ENCODE results near the gene NRL. TPM values are rescaled to one million over a fixed set of nuclear protein-coding genes. Genes with fewer than 3 reads are reported as not detected.
"Not testable (repeated sequence)": the region's sequence is repeated elsewhere in the genome, so short reads cannot be mapped to it uniquely, and the experiment has no call there.

Gene NRL
- total RNA-seq, 6 donors from 2014 or later, result 2.6 to 9.8 (median 4.4) TPM

- Histone ChIP-seq H3K4me3 (no peak overlapping the region), H3K36me3 (no peaks in the 10 kb centered on the region), H3K9me3 (no peaks in the 10 kb centered on the region), H3K27me3 (no peaks in the 10 kb centered on the region), H3K4me1 (peaks cover 10 to 27% (median 19%) of the 10 kb centered on the region in 4 donors), H3K27ac (no peak overlapping the region)
- DNase-seq, result no peak
- 53 to 76% methylated on average over 1 of the region's 1 CpG for WGBS, 2 donors
- no peak for ATAC-seq (ENCODE audit: low FRiP score in 2 of 2)
- TF ChIP-seq POLR2A (IDR thresholded peaks at IDR 0.05) (no peak), EP300 (IDR thresholded peaks at IDR 0.05) (no peak), POLR2AphosphoS5 (IDR thresholded peaks at IDR 0.05) (no peak), CTCF (IDR thresholded peaks at IDR 0.05) (no peak)
Observed at GRCh38 chr14:24110523-24110922, 4.2 kb downstream of the NRL start.

DNA sequence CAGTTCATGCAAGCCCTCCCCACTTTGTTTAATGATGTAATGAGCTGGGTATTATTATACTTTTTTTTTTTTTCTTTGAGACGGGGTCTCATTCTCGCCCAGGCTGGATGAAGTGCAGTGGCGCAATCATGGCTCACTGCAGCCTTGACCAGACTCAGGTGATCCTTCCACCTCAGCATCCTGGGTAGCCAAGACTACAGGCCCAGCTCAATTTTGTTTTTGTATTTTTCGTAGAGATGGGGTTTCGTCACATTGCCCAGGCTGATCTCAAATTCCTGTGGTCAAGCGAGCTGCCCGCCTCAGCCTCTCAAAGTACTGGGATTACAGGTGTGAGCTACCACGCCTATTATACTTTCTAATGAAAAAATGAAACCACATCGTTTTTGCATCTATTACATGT is 4.7 kb downstream of the NRL start:
- Histone ChIP-seq H3K4me1 (peaks cover 9 to 26% (median 17%) of the 10 kb centered on the region in 4 donors), H3K27me3 (no peaks in the 10 kb centered on the region), H3K4me3 (no peak overlapping the region), H3K27ac (peak overlapping the region in 2 of 4 donors; percentile 10 to 18), H3K9me3 (no peaks in the 10 kb centered on the region), H3K36me3 (no peaks in the 10 kb centered on the region)
- DNase-seq (peak in 1 of 2 donors; percentile 73), ATAC-seq (ENCODE audit: low FRiP score in 2 of 2) (no peak)
- 64 to 76% methylated on average over 9 of the region's 9 CpGs for WGBS, 2 donors
- no peak for TF ChIP-seq POLR2AphosphoS5 (IDR thresholded peaks at IDR 0.05)
- no peak for TF ChIP-seq CTCF (IDR thresholded peaks at IDR 0.05)
- TF ChIP-seq EP300 (IDR thresholded peaks at IDR 0.05), result no peak
- TF ChIP-seq POLR2A (IDR thresholded peaks at IDR 0.05), result no peak

- peak overlapping the region; percentile 18 to 63 (median 52) for H3K27ac ChIP-seq
- no peak for TF ChIP-seq CTCF (IDR thresholded peaks at IDR 0.05)
- no peak for TF ChIP-seq EP300 (IDR thresholded peaks at IDR 0.05)
- no peak for TF ChIP-seq POLR2A (IDR thresholded peaks at IDR 0.05)
- TF ChIP-seq POLR2AphosphoS5 (IDR thresholded peaks at IDR 0.05), result no peak
- peaks cover 0 to 8% (median 5%) of the 10 kb centered on the region in 4 donors for H3K36me3 ChIP-seq
- WGBS, 2 donors, result 45 to 46% methylated on average over 5 of the region's 5 CpGs
- ATAC-seq (ENCODE audit: low FRiP score in 2 of 2) (no peak), DNase-seq (no peak)
- no peaks in the 10 kb centered on the region for H3K9me3 ChIP-seq
- peaks cover 9 to 24% (median 15%) of the 10 kb centered on the region in 4 donors for H3K4me1 ChIP-seq
- no peaks in the 10 kb centered on the region for H3K27me3 ChIP-seq
- H3K4me3 ChIP-seq, result no peak overlapping the region
Observed at GRCh38 chr14:24108336-24108874, 6.3 kb downstream of the NRL start.

- Histone ChIP-seq H3K27me3 (no peaks in the 10 kb centered on the region), H3K4me1 (peaks cover 8 to 22% (median 12%) of the 10 kb centered on the region in 4 donors), H3K9me3 (no peaks in the 10 kb centered on the region), H3K27ac (no peak overlapping the region), H3K4me3 (no peak overlapping the region), H3K36me3 (peaks cover 0 to 16% (median 9%) of the 10 kb centered on the region in 4 donors)
- 85 to 86% methylated on average over 4 of the region's 4 CpGs for WGBS, 2 donors
- DNase-seq (no peak), ATAC-seq (ENCODE audit: low FRiP score in 2 of 2) (no peak)
- TF ChIP-seq POLR2A (IDR thresholded peaks at IDR 0.05) (no peak), CTCF (IDR thresholded peaks at IDR 0.05) (no peak), POLR2AphosphoS5 (IDR thresholded peaks at IDR 0.05) (no peak), EP300 (IDR thresholded peaks at IDR 0.05) (no peak)
Observed at GRCh38 chr14:24106672-24107271, 8.0 kb downstream of the NRL start.

- H3K4me3 ChIP-seq; DNase-seq; H3K27me3 ChIP-seq; H3K9me3 ChIP-seq; H3K27ac ChIP-seq; ATAC-seq (ENCODE audit: low FRiP score in 2 of 2): not testable (repeated sequence)
- Histone ChIP-seq H3K4me1 (peaks cover 8 to 19% (median 12%) of the 10 kb centered on the region in 4 donors), H3K36me3 (peaks cover 0 to 25% (median 16%) of the 10 kb centered on the region in 4 donors)
- 88 to 95% methylated on average over 8 of the region's 8 CpGs for WGBS, 2 donors
Observed at GRCh38 chr14:24105609-24106239, 9.0 kb downstream of the NRL start.
